Measurements from ENCODE around the gene SLC4A9. TPM values are rescaled to one million over a fixed set of nuclear protein-coding genes. Genes with fewer than 3 reads are reported as not detected.

SLC4A9 gene
- polyA plus RNA-seq: not detected
- long read RNA-seq, donor 1: 0 reads
- long read RNA-seq, donor 2: 0 reads
- long read RNA-seq, donor 3: 0 reads
- long read RNA-seq, donor 4: 0 reads
- long read RNA-seq, donor 5: 0 reads
- long read RNA-seq, donor 6: 0 reads
- long read RNA-seq, donor 7: 0 reads
- long read RNA-seq, donor 8: 0 reads
- long read RNA-seq, donor 9: 0 reads
- long read RNA-seq, donor 10: 0 reads

- Histone ChIP-seq H3K4me3 (ENCODE audit: low read depth in 1 of 3, low read length in 3 of 3) (no peak within 1 kb of the TSS), H3K9me3 (ENCODE audit: control insufficient read depth in 2 of 2, insufficient read depth in 1 of 2, low read depth in 1 of 2, low read length in 1 of 2) (no peaks in the 10 kb centered on the region), H3K27ac (ENCODE audit: low read depth in 1 of 3, low read length in 2 of 3) (no peak within 1 kb of the TSS), H3K27me3 (ENCODE audit: control insufficient read depth in 3 of 3, insufficient read depth in 3 of 3, low read length in 3 of 3) (no peaks in the 10 kb centered on the region), H3K4me1 (ENCODE audit: control insufficient read depth in 3 of 3, insufficient read depth in 2 of 3, low read depth in 1 of 3, low read length in 2 of 3) (peaks cover 0 to 17% (median 0%) of the 10 kb centered on the region in 3 donors), H3K36me3 (ENCODE audit: control insufficient read depth in 3 of 3, insufficient read depth in 2 of 3, low read depth in 1 of 3, low read length in 3 of 3) (no peaks in the 10 kb centered on the region)
- no peak for FAIRE-seq
- WGBS, 3 donors: 89 to 94% (median 92%) methylated on average over 2 of the region's 2 CpGs
- no peak for DNase-seq
These were observed at the start of gene SLC4A9 for GRCh38 chr5:140360101-140360500. Gene SLC4A9 (plus strand): TSS chr5:140360194. CDS start chr5:140360237, 43 bp downstream.

- DNase-seq (peak; percentile 54 to 57), FAIRE-seq (no peak)
- no peaks in the 10 kb centered on the region for H3K9me3 ChIP-seq (ENCODE audit: control insufficient read depth in 2 of 2, insufficient read depth in 1 of 2, low read depth in 1 of 2, low read length in 1 of 2)
- no peak overlapping the region for H3K4me3 ChIP-seq (ENCODE audit: low read depth in 1 of 3, low read length in 3 of 3)
- H3K36me3 ChIP-seq (ENCODE audit: control insufficient read depth in 3 of 3, insufficient read depth in 2 of 3, low read depth in 1 of 3, low read length in 3 of 3): no peaks in the 10 kb centered on the region
- WGBS, 3 donors: 53 to 56% (median 54%) methylated on average over 2 of the region's 2 CpGs
- peak overlapping the region in 2 of 3 donors; percentile 38 to 74 for H3K27ac ChIP-seq (ENCODE audit: low read depth in 1 of 3, low read length in 2 of 3)
- no peaks in the 10 kb centered on the region for H3K27me3 ChIP-seq (ENCODE audit: control insufficient read depth in 3 of 3, insufficient read depth in 3 of 3, low read length in 3 of 3)
- H3K4me1 ChIP-seq (ENCODE audit: control insufficient read depth in 3 of 3, insufficient read depth in 2 of 3, low read depth in 1 of 3, low read length in 2 of 3): peaks cover 6 to 16% (median 7%) of the 10 kb centered on the region in 3 donors
These were observed 49.6 kb upstream of the SLC4A9 start for GRCh38 chr5:140310434-140310833.

GRCh38 chr5:140311011-140311467 lies 49.0 kb upstream of the SLC4A9 start:
- no peaks in the 10 kb centered on the region for H3K27me3 ChIP-seq (ENCODE audit: control insufficient read depth in 3 of 3, insufficient read depth in 3 of 3, low read length in 3 of 3)
- peak overlapping the region; percentile 32 to 74 (median 53) for H3K27ac ChIP-seq (ENCODE audit: low read depth in 1 of 3, low read length in 2 of 3)
- no peak overlapping the region for H3K4me3 ChIP-seq (ENCODE audit: low read depth in 1 of 3, low read length in 3 of 3)
- FAIRE-seq (no peak), DNase-seq (peak; percentile 72 to 86)
- no peaks in the 10 kb centered on the region for H3K9me3 ChIP-seq (ENCODE audit: control insufficient read depth in 2 of 2, insufficient read depth in 1 of 2, low read depth in 1 of 2, low read length in 1 of 2)
- no peaks in the 10 kb centered on the region for H3K36me3 ChIP-seq (ENCODE audit: control insufficient read depth in 3 of 3, insufficient read depth in 2 of 3, low read depth in 1 of 3, low read length in 3 of 3)
- H3K4me1 ChIP-seq (ENCODE audit: control insufficient read depth in 3 of 3, insufficient read depth in 2 of 3, low read depth in 1 of 3, low read length in 2 of 3): peaks cover 6 to 16% (median 7%) of the 10 kb centered on the region in 3 donors
- 77 to 79% (median 77%) methylated on average over 5 of the region's 5 CpGs for WGBS, 3 donors

- Histone ChIP-seq H3K36me3 (ENCODE audit: control insufficient read depth in 3 of 3, insufficient read depth in 2 of 3, low read depth in 1 of 3, low read length in 3 of 3) (no peaks in the 10 kb centered on the region), H3K4me1 (ENCODE audit: control insufficient read depth in 3 of 3, insufficient read depth in 2 of 3, low read depth in 1 of 3, low read length in 2 of 3) (peaks cover 6 to 16% (median 7%) of the 10 kb centered on the region in 3 donors), H3K4me3 (ENCODE audit: low read depth in 1 of 3, low read length in 3 of 3) (no peak overlapping the region), H3K27ac (ENCODE audit: low read depth in 1 of 3, low read length in 2 of 3) (peak overlapping the region in 2 of 3 donors; percentile 0 to 22), H3K27me3 (ENCODE audit: control insufficient read depth in 3 of 3, insufficient read depth in 3 of 3, low read length in 3 of 3) (no peaks in the 10 kb centered on the region), H3K9me3 (ENCODE audit: control insufficient read depth in 2 of 2, insufficient read depth in 1 of 2, low read depth in 1 of 2, low read length in 1 of 2) (no peaks in the 10 kb centered on the region)
- FAIRE-seq (no peak), DNase-seq (peak in 1 of 2 donors; percentile 37)
- 22 to 32% (median 27%) methylated on average over 4 of the region's 4 CpGs for WGBS, 3 donors
These were observed 47.8 kb upstream of the SLC4A9 start for GRCh38 chr5:140312067-140312790.

GRCh38 chr5:140312791-140313189 lies 47.2 kb upstream of the SLC4A9 start:
- Histone ChIP-seq H3K27me3 (ENCODE audit: control insufficient read depth in 3 of 3, insufficient read depth in 3 of 3, low read length in 3 of 3) (no peaks in the 10 kb centered on the region), H3K4me3 (ENCODE audit: low read depth in 1 of 3, low read length in 3 of 3) (no peak overlapping the region), H3K9me3 (ENCODE audit: control insufficient read depth in 2 of 2, insufficient read depth in 1 of 2, low read depth in 1 of 2, low read length in 1 of 2) (no peaks in the 10 kb centered on the region), H3K27ac (ENCODE audit: low read depth in 1 of 3, low read length in 2 of 3) (peak overlapping the region in 2 of 3 donors; percentile 17 to 22), H3K4me1 (ENCODE audit: control insufficient read depth in 3 of 3, insufficient read depth in 2 of 3, low read depth in 1 of 3, low read length in 2 of 3) (peaks cover 6 to 16% (median 7%) of the 10 kb centered on the region in 3 donors), H3K36me3 (ENCODE audit: control insufficient read depth in 3 of 3, insufficient read depth in 2 of 3, low read depth in 1 of 3, low read length in 3 of 3) (no peaks in the 10 kb centered on the region)
- DNase-seq: no peak
- 85 to 94% (median 88%) methylated on average over 7 of the region's 7 CpGs for whole genome bisulfite sequencing, 3 donors
- FAIRE-seq: no peak

GRCh38 chr5:140317859-140318258 lies 42.1 kb upstream of the SLC4A9 start:
- Histone ChIP-seq H3K4me3 (ENCODE audit: low read depth in 1 of 3, low read length in 3 of 3) (no peak overlapping the region), H3K9me3 (ENCODE audit: control insufficient read depth in 2 of 2, insufficient read depth in 1 of 2, low read depth in 1 of 2, low read length in 1 of 2) (no peaks in the 10 kb centered on the region), H3K27ac (ENCODE audit: low read depth in 1 of 3, low read length in 2 of 3) (no peak overlapping the region), H3K27me3 (ENCODE audit: control insufficient read depth in 3 of 3, insufficient read depth in 3 of 3, low read length in 3 of 3) (no peaks in the 10 kb centered on the region), H3K36me3 (ENCODE audit: control insufficient read depth in 3 of 3, insufficient read depth in 2 of 3, low read depth in 1 of 3, low read length in 3 of 3) (no peaks in the 10 kb centered on the region), H3K4me1 (ENCODE audit: control insufficient read depth in 3 of 3, insufficient read depth in 2 of 3, low read depth in 1 of 3, low read length in 2 of 3) (no peaks in the 10 kb centered on the region)
- 71 to 84% (median 82%) methylated on average over 5 of the region's 5 CpGs for WGBS, 3 donors
- DNase-seq (no peak), FAIRE-seq (no peak)

GRCh38 chr5:140318792-140319191 lies 41.2 kb upstream of the SLC4A9 start:
- Histone ChIP-seq H3K4me3 (ENCODE audit: low read depth in 1 of 3, low read length in 3 of 3) (no peak overlapping the region), H3K4me1 (ENCODE audit: control insufficient read depth in 3 of 3, insufficient read depth in 2 of 3, low read depth in 1 of 3, low read length in 2 of 3) (no peaks in the 10 kb centered on the region), H3K9me3 (ENCODE audit: control insufficient read depth in 2 of 2, insufficient read depth in 1 of 2, low read depth in 1 of 2, low read length in 1 of 2) (no peaks in the 10 kb centered on the region), H3K27ac (ENCODE audit: low read depth in 1 of 3, low read length in 2 of 3) (no peak overlapping the region), H3K36me3 (ENCODE audit: control insufficient read depth in 3 of 3, insufficient read depth in 2 of 3, low read depth in 1 of 3, low read length in 3 of 3) (no peaks in the 10 kb centered on the region), H3K27me3 (ENCODE audit: control insufficient read depth in 3 of 3, insufficient read depth in 3 of 3, low read length in 3 of 3) (no peaks in the 10 kb centered on the region)
- WGBS, 3 donors: 47 to 80% (median 68%) methylated on average over 4 of the region's 4 CpGs
- no peak for FAIRE-seq
- peak in 1 of 2 donors; percentile 31 for DNase-seq

- Histone ChIP-seq H3K9me3 (ENCODE audit: control insufficient read depth in 2 of 2, insufficient read depth in 1 of 2, low read depth in 1 of 2, low read length in 1 of 2) (no peaks in the 10 kb centered on the region), H3K36me3 (ENCODE audit: control insufficient read depth in 3 of 3, insufficient read depth in 2 of 3, low read depth in 1 of 3, low read length in 3 of 3) (no peaks in the 10 kb centered on the region), H3K27ac (ENCODE audit: low read depth in 1 of 3, low read length in 2 of 3) (no peak overlapping the region), H3K4me3 (ENCODE audit: low read depth in 1 of 3, low read length in 3 of 3) (no peak overlapping the region), H3K27me3 (ENCODE audit: control insufficient read depth in 3 of 3, insufficient read depth in 3 of 3, low read length in 3 of 3) (no peaks in the 10 kb centered on the region), H3K4me1 (ENCODE audit: control insufficient read depth in 3 of 3, insufficient read depth in 2 of 3, low read depth in 1 of 3, low read length in 2 of 3) (no peaks in the 10 kb centered on the region)
- 91 to 100% (median 93%) methylated on average over 1 of the region's 1 CpG for WGBS, 3 donors
- no peak for DNase-seq
- no peak for FAIRE-seq
These were observed 40.2 kb upstream of the SLC4A9 start for GRCh38 chr5:140319833-140320232.
